Astrocyte (in vitro differentiated cells and primary cell): ENCODE data around the gene TMEM225B. TPM values are rescaled to one million over a fixed set of nuclear protein-coding genes. Genes with fewer than 3 reads are reported as not detected.

Source experiments
- DNase-seq: peaks from one replicate; pipeline ENCODE4 v3.0.0-alpha.2; 2010; ENCODE audit warnings: low read depth
- FAIRE-seq: peaks from 2 replicates; lab custom pipeline; 2011; peaks lifted over from hg19 to GRCh38; lab: Jason Lieb, UNC
- H2AFZ ChIP-seq: 2 replicates; pipeline ENCODE4 v1.6.0; 2012; ENCODE audit warnings: low read depth, low read length, inconsistent platforms
- H3K27ac ChIP-seq: 2 replicates; pipeline ENCODE4 v1.5.1; 2011; ENCODE audit warnings: low read depth, low read length, inconsistent platforms
- H3K27me3 ChIP-seq: 2 replicates; pipeline ENCODE4 v1.6.0; 2011; ENCODE audit warnings: low read length, inconsistent platforms; ENCODE audit not compliant: insufficient read depth
- H3K36me3 ChIP-seq: 2 replicates; pipeline ENCODE4 v1.5.1; 2011; ENCODE audit warnings: low read length, inconsistent platforms; ENCODE audit not compliant: insufficient read depth
- H3K4me1 ChIP-seq: 2 replicates; pipeline ENCODE4 v1.5.1; 2011; ENCODE audit warnings: low read length, inconsistent platforms; ENCODE audit not compliant: insufficient read depth
- H3K4me2 ChIP-seq: 2 replicates; pipeline ENCODE4 v1.6.0; 2012; ENCODE audit warnings: low read length, inconsistent platforms
- H3K4me3 ChIP-seq: 2 replicates; pipeline ENCODE4 v1.5.1; 2011; ENCODE audit warnings: low read depth, mild to moderate bottlenecking, low read length, inconsistent platforms; ENCODE audit not compliant: insufficient read depth
- H3K79me2 ChIP-seq: 2 replicates; pipeline ENCODE4 v1.6.0; 2012; ENCODE audit warnings: mild to moderate bottlenecking, low read length, inconsistent platforms; ENCODE audit not compliant: insufficient read depth
- H3K9ac ChIP-seq: 2 replicates; pipeline ENCODE4 v1.6.0; 2012; ENCODE audit warnings: mild to moderate bottlenecking, low read length, inconsistent platforms
- H3K9me3 ChIP-seq: 2 replicates; pipeline ENCODE4 v1.5.1; 2012; ENCODE audit warnings: low read depth, mild to moderate bottlenecking, low read length, inconsistent platforms; ENCODE audit not compliant: insufficient read depth
- H4K20me1 ChIP-seq: 2 replicates; pipeline ENCODE4 v1.6.0; 2012; ENCODE audit warnings: low read length, inconsistent platforms; ENCODE audit not compliant: insufficient read depth
- H3K27ac Mint-ChIP-seq: one replicate; pipeline ENCODE4 v1.8.0; 2021; ENCODE audit warnings: mild to moderate bottlenecking, mixed read lengths; ENCODE audit not compliant: unreplicated experiment
- H3K27me3 Mint-ChIP-seq: one replicate; pipeline ENCODE4 v1.8.0; 2021; ENCODE audit warnings: low read depth, mixed read lengths; ENCODE audit not compliant: unreplicated experiment
- H3K36me3 Mint-ChIP-seq: one replicate; pipeline ENCODE4 v1.8.0; 2021; ENCODE audit warnings: low read depth, mixed read lengths; ENCODE audit not compliant: unreplicated experiment
- H3K4me1 Mint-ChIP-seq: one replicate; pipeline ENCODE4 v1.8.0; 2021; ENCODE audit warnings: low read depth, mixed read lengths; ENCODE audit not compliant: unreplicated experiment
- H3K4me3 Mint-ChIP-seq: one replicate; pipeline ENCODE4 v1.8.0; 2021; ENCODE audit warnings: mild to moderate bottlenecking, moderate library complexity, mixed read lengths; ENCODE audit not compliant: unreplicated experiment
- H3K9me3 Mint-ChIP-seq: one replicate; pipeline ENCODE4 v1.8.0; 2021; ENCODE audit warnings: mild to moderate bottlenecking, mixed read lengths; ENCODE audit not compliant: unreplicated experiment
- EZH2 ChIP-seq: IDR thresholded peaks from 2 replicates; pipeline ENCODE4 v1.6.1; 2012; ENCODE audit warnings: mild to moderate bottlenecking, low read length, inconsistent platforms; ENCODE audit not compliant: insufficient read depth
- total RNA-seq: library from RNA; stranded (reverse); gene quantifications from 2 replicates; pipeline ENCODE4 v1.2.1, GENCODE V29; 2021
- TF ChIP-seq, protein P1 (sequence below): IDR thresholded peaks from 2 replicates; pipeline ENCODE4 v1.5.1; 2011; ENCODE audit warnings: low read depth, mild to moderate bottlenecking, inconsistent platforms, low read length, moderate library complexity; ENCODE audit not compliant: insufficient read depth

TMEM225B gene
- total RNA-seq, 1 donor from 2014 or later = 0.23 TPM

DNA sequence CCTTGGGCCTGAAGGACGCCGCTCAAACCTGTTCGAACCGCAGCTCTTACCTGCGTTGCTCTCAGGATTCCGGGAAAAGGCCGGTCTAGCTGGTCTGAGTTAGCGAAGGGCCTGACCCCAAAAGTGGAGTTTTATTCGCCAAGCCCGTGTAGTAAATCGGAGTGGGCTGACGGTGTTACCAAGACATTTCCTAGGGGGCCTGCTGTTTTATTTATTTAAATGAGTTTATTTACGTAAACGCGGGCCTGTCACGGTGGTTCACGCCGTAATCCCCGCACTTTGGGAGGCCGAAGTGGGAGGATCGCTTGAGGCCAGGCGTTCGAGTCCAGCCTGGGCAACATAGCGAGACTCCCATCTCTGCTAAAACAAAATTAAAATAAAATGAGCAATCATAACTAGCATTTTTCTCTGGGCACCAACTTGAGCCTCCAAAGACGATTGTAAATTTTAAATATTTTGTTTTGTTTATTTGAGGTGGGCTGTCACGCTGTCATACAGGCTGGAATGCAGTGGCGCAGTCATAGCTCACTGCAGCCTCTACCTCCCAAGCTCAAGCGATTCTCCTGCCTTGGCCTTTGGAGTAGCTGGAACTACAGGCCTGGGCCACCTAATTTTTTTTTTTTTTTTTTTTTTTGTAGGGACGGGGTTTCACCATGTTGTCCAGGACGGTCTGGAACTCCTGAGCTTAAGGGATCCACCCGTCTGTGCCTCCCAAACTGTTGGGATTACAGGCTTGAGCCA, 38.7 kb upstream of the TMEM225B start:
- Mint-ChIP-seq H3K4me1 (peaks cover 39% of the 10 kb centered on the region), H3K9me3 (no peaks in the 10 kb centered on the region), H3K27me3 (no peaks in the 10 kb centered on the region), H3K4me3 (peak overlapping the region; percentile 100), H3K27ac (peak overlapping the region; percentile 88), H3K36me3 (peaks cover 24% of the 10 kb centered on the region)
- H3K9ac ChIP-seq = peak overlapping the region; percentile 100
- H3K27me3 ChIP-seq = no peaks in the 10 kb centered on the region
- no peaks in the 10 kb centered on the region for H3K9me3 ChIP-seq
- peak; percentile 22 for DNase-seq
- peaks cover 46% of the 10 kb centered on the region for H3K4me1 ChIP-seq
- peaks cover 63% of the 10 kb centered on the region for H3K79me2 ChIP-seq
- H2AFZ ChIP-seq = peak overlapping the region; percentile 98
- TF ChIP-seq, protein P1, sequence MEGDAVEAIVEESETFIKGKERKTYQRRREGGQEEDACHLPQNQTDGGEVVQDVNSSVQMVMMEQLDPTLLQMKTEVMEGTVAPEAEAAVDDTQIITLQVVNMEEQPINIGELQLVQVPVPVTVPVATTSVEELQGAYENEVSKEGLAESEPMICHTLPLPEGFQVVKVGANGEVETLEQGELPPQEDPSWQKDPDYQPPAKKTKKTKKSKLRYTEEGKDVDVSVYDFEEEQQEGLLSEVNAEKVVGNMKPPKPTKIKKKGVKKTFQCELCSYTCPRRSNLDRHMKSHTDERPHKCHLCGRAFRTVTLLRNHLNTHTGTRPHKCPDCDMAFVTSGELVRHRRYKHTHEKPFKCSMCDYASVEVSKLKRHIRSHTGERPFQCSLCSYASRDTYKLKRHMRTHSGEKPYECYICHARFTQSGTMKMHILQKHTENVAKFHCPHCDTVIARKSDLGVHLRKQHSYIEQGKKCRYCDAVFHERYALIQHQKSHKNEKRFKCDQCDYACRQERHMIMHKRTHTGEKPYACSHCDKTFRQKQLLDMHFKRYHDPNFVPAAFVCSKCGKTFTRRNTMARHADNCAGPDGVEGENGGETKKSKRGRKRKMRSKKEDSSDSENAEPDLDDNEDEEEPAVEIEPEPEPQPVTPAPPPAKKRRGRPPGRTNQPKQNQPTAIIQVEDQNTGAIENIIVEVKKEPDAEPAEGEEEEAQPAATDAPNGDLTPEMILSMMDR = no peak
- TF ChIP-seq EZH2 = no peak
- peak overlapping the region; percentile 98 for H3K27ac ChIP-seq
- H3K4me2 ChIP-seq = peak overlapping the region; percentile 95
- peaks cover 26% of the 10 kb centered on the region for H3K36me3 ChIP-seq
- FAIRE-seq = no peak
- peaks cover 22% of the 10 kb centered on the region for H4K20me1 ChIP-seq
- H3K4me3 ChIP-seq = peak overlapping the region; percentile 91

DNA sequence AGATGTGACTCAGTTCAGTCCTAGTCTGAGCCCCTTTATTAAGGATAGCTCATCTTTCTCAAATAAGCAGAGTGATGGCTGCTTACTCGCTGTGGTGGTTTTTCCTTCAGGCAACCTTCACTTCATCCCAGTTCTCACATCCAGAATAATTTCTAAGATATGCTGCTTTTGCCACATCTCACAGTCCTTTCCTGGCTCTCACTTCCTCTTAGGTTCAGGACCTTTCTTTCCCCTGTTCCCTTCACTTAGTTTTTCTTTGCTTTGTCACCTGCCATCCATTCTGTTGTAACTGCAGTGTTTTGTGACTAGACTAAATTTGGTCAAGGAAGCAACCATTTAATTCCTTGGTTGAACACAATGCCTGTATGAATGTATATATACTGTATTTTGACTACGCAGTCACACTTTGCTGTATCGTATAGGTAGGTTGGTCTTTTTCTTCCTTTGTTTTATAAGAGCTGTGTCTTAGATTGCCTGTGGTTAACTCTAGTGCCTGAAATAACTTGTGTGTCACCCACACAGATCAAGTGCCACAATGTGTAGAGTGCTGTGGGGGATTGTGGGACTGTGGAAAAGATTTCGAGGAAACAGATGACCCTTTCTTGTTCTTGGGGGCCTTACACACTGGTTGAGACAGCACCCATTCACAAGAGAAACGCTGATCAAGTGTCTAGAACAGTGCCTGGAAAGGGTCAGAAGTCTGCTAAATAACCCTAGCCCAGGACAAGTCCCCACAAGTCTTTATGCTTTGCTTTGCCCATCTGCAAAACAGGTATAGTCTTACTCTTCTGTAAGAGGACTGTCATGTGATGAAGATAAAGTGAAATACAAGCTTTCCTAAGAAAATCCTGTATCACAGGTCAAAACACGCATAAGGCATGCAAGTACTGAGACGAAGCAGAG, 37.0 kb upstream of the TMEM225B start:
- no peak for DNase-seq
- Mint-ChIP-seq H3K27me3 (no peaks in the 10 kb centered on the region), H3K4me3 (peak overlapping the region; percentile 100), H3K27ac (peak overlapping the region; percentile 86), H3K36me3 (peaks cover 25% of the 10 kb centered on the region), H3K9me3 (no peaks in the 10 kb centered on the region), H3K4me1 (peaks cover 45% of the 10 kb centered on the region)
- Histone ChIP-seq H3K4me3 (no peak overlapping the region), H3K9me3 (no peaks in the 10 kb centered on the region), H3K4me1 (peaks cover 52% of the 10 kb centered on the region), H2AFZ (no peak overlapping the region), H3K27ac (peak overlapping the region; percentile 97), H3K27me3 (no peaks in the 10 kb centered on the region), H3K4me2 (peak overlapping the region; percentile 95), H3K79me2 (peaks cover 78% of the 10 kb centered on the region), H4K20me1 (peaks cover 28% of the 10 kb centered on the region), H3K9ac (peak overlapping the region; percentile 81), H3K36me3 (peaks cover 41% of the 10 kb centered on the region)
- no peak for FAIRE-seq
- no peak for TF ChIP-seq EZH2
- TF ChIP-seq, protein P1 = no peak
